H1 (cell line): ENCODE results near the gene SNAP25. TPM values are rescaled to one million over a fixed set of nuclear protein-coding genes. Genes with fewer than 3 reads are reported as not detected.

Experiments
- CTCF ChIA-PET: fragments of 300-600 bp; sonication (Branson Sonifier 250); formaldehyde crosslinking; loops from one replicate; lab custom pipeline; 2021; ENCODE audit not compliant: partially characterized antibody; lab: Charles Lee
- POLR2A ChIA-PET: fragments of 300-600 bp; sonication (Branson Sonifier 250); formaldehyde crosslinking; loops from one replicate; lab custom pipeline; 2021; ENCODE audit warnings: inconsistent platforms; ENCODE audit not compliant: partially characterized antibody; lab: Charles Lee
- DNase-seq, 2 experiments: peaks; one replicate each; pipeline versions ENCODE4 v3.0.0 to v3.0.0-alpha.2; 2010 to 2022; ENCODE audit warnings: low spot score in 2 of 2, low read depth in 1 of 2, mixed read lengths in 1 of 2
- FAIRE-seq: peaks from 2 replicates; lab custom pipeline; 2011; peaks lifted over from hg19 to GRCh38; lab: Jason Lieb, UNC
- H2AFZ ChIP-seq: 2 replicates; pipeline ENCODE4 v1.8.1; 2012; ENCODE audit warnings: low read length, inconsistent platforms
- H2AK5ac ChIP-seq: 2 replicates; pipeline ENCODE4 v1.6.1; 2013; ENCODE audit warnings: low read depth, low read length
- H2BK120ac ChIP-seq: replicated peaks from 2 replicates; pipeline ENCODE3; 2013; ENCODE audit warnings: low read depth, low read length, inconsistent platforms
- H2BK12ac ChIP-seq: 2 replicates; pipeline ENCODE4 v1.6.1; 2013; ENCODE audit warnings: low read depth, low read length
- H2BK15ac ChIP-seq: 2 replicates; pipeline ENCODE4 v1.6.1; 2013; ENCODE audit warnings: low read length
- H2BK20ac ChIP-seq: 2 replicates; pipeline ENCODE4 v1.6.1; 2013; ENCODE audit warnings: low read length
- H2BK5ac ChIP-seq: 2 replicates; pipeline ENCODE4 v1.6.1; 2013; ENCODE audit warnings: low read depth, low read length
- H3K14ac ChIP-seq: 2 replicates; pipeline ENCODE4 v1.6.1; 2013; ENCODE audit warnings: inconsistent platforms; ENCODE audit not compliant: insufficient read length
- H3K18ac ChIP-seq: 2 replicates; pipeline ENCODE4 v1.6.1; 2013; ENCODE audit warnings: low read length; ENCODE audit errors: extremely low read depth
- H3K23ac ChIP-seq: 2 replicates; pipeline ENCODE4 v1.6.1; 2013; ENCODE audit warnings: inconsistent platforms; ENCODE audit not compliant: insufficient read length
- H3K23me2 ChIP-seq: 2 replicates; pipeline ENCODE4 v1.6.1; 2013; ENCODE audit warnings: low read depth, low read length
- H3K27ac ChIP-seq: 2 replicates; pipeline ENCODE4 v1.6.1; 2011; ENCODE audit warnings: low read depth, low read length, inconsistent platforms
- H3K27me3 ChIP-seq, 4 experiments: replicated peaks in 1 of 4; 1 replicate in 1 of 4; 2 replicates in 3 of 4; pipeline versions ENCODE4 v1.6.1 to v1.8.1; 2011 to 2013; ENCODE audit warnings: low read length in 3 of 4, mild to moderate bottlenecking in 3 of 4, inconsistent platforms in 2 of 4, mixed read lengths in 2 of 4, moderate library complexity in 1 of 4; ENCODE audit not compliant: control insufficient read depth in 3 of 4, insufficient read depth in 3 of 4; ENCODE audit errors: extremely low read depth in 1 of 4
- H3K36me3 ChIP-seq, 4 experiments: 2 replicates each; pipeline versions ENCODE4 v1.6.1 to v1.8.1; 2011 to 2013; ENCODE audit warnings: mild to moderate bottlenecking in 4 of 4, low read length in 3 of 4, moderate library complexity in 2 of 4, control low read depth in 1 of 4, inconsistent platforms in 1 of 4; ENCODE audit not compliant: insufficient read depth in 4 of 4, control insufficient read depth in 2 of 4
- H3K4ac ChIP-seq: replicated peaks from 2 replicates; pipeline ENCODE3; 2013; ENCODE audit warnings: low read length, low read depth, mixed read lengths, inconsistent platforms; ENCODE audit not compliant: insufficient read length
- H3K4me1 ChIP-seq, 4 experiments: replicated peaks in 1 of 4; 1 replicate in 1 of 4; 2 replicates in 3 of 4; pipeline versions ENCODE4 v1.6.1 to v1.8.1; 2011 to 2013; ENCODE audit warnings: low read length in 3 of 4, inconsistent platforms in 2 of 4, mixed read lengths in 1 of 4; ENCODE audit not compliant: insufficient read depth in 4 of 4, control insufficient read depth in 3 of 4
- H3K4me2 ChIP-seq, 2 experiments: 2 replicates each; pipeline versions ENCODE4 v1.6.1 to v1.8.1; 2011 to 2013; ENCODE audit warnings: low read depth in 2 of 2, low read length in 2 of 2, control low read depth in 1 of 2, inconsistent platforms in 1 of 2, mild to moderate bottlenecking in 1 of 2; ENCODE audit not compliant: insufficient read depth in 1 of 2
- H3K4me3 ChIP-seq, 4 experiments: fragments of 200-600, 300-600 bp in 1 of 4; sonication (generic), shearing (Covaris generic), sonication (Bioruptor Twin) in 1 of 4; 2 replicates each; pipeline versions ENCODE4 v1.5.1 to v1.8.1; 2011 to 2016; ENCODE audit warnings: low read length in 4 of 4, low read depth in 3 of 4, control low read depth in 2 of 4, inconsistent platforms in 2 of 4, mild to moderate bottlenecking in 2 of 4, mixed read lengths in 1 of 4, moderate library complexity in 1 of 4; ENCODE audit not compliant: insufficient read depth in 2 of 4; ENCODE audit errors: extremely low read depth in 1 of 4
- H3K56ac ChIP-seq: replicated peaks from 2 replicates; pipeline ENCODE3; 2013; ENCODE audit warnings: low read depth, mild to moderate bottlenecking, mixed read lengths, low read length, inconsistent platforms; ENCODE audit not compliant: insufficient read length
- H3K79me1 ChIP-seq: 2 replicates; pipeline ENCODE4 v1.6.1; 2013; ENCODE audit warnings: low read depth, low read length, control low read depth
- H3K79me2 ChIP-seq, 2 experiments: 2 replicates each; pipeline versions ENCODE4 v1.6.1 to v1.8.1; 2012 to 2013; ENCODE audit warnings: low read length in 2 of 2, mild to moderate bottlenecking in 2 of 2, inconsistent platforms in 1 of 2; ENCODE audit not compliant: insufficient read depth in 2 of 2, control insufficient read depth in 1 of 2
- H3K9ac ChIP-seq, 4 experiments: replicated peaks in 1 of 4; 1 replicate in 1 of 4; 2 replicates in 3 of 4; pipeline versions ENCODE4 v1.6.1 to v1.8.1; 2011 to 2013; ENCODE audit warnings: low read depth in 3 of 4, low read length in 3 of 4, control low read depth in 2 of 4, mild to moderate bottlenecking in 2 of 4, moderate library complexity in 2 of 4, inconsistent platforms in 1 of 4; ENCODE audit errors: extremely low read depth in 1 of 4
- H3K9me3 ChIP-seq, 2 experiments: 2 replicates each; pipeline versions ENCODE4 v1.6.1 to v1.8.1; 2012 to 2013; ENCODE audit warnings: mild to moderate bottlenecking in 2 of 2, moderate library complexity in 2 of 2, control low read depth in 1 of 2, inconsistent platforms in 1 of 2, low read depth in 1 of 2, low read length in 1 of 2, mixed read lengths in 1 of 2; ENCODE audit not compliant: insufficient read depth in 2 of 2
- H4K20me1 ChIP-seq, 2 experiments: replicated peaks in 1 of 2; 2 replicates each; pipeline versions ENCODE3 to v1.8.1; 2011 to 2013; ENCODE audit warnings: inconsistent platforms in 2 of 2, low read length in 2 of 2, mild to moderate bottlenecking in 1 of 2; ENCODE audit not compliant: insufficient read depth in 2 of 2, control insufficient read depth in 1 of 2
- H4K5ac ChIP-seq: 2 replicates; pipeline ENCODE4 v1.6.1; 2013; ENCODE audit warnings: low read length, low read depth, mixed read lengths, inconsistent platforms; ENCODE audit not compliant: insufficient read length
- H4K8ac ChIP-seq: 2 replicates; pipeline ENCODE4 v1.8.0; 2013; ENCODE audit warnings: mild to moderate bottlenecking, moderate library complexity, low read length, inconsistent platforms; ENCODE audit not compliant: insufficient read depth; ENCODE audit errors: extremely low read depth
- H4K91ac ChIP-seq: replicated peaks from 2 replicates; pipeline ENCODE3; 2013; ENCODE audit warnings: low read length, mixed read lengths, inconsistent platforms; ENCODE audit not compliant: insufficient read length
- GABPA ChIP-seq: IDR thresholded peaks from 2 replicates; pipeline ENCODE4 v1.6.1; 2011; ENCODE audit warnings: mild to moderate bottlenecking, low read length, moderate library complexity, borderline replicate concordance; ENCODE audit not compliant: insufficient read depth
- JUND ChIP-seq: IDR thresholded peaks from 2 replicates; pipeline ENCODE4 v1.6.1; 2011; ENCODE audit warnings: mild to moderate bottlenecking, improper control_type of control experiment, low read length
- NANOG ChIP-seq: IDR thresholded peaks from 2 replicates; pipeline ENCODE4 v1.6.1; 2011; ENCODE audit warnings: low read length, low read depth, mild to moderate bottlenecking, inconsistent platforms; ENCODE audit not compliant: insufficient read depth, poor library complexity, severe bottlenecking
- SRF ChIP-seq: IDR thresholded peaks from 2 replicates; pipeline ENCODE4 v1.6.1; 2011; ENCODE audit warnings: mild to moderate bottlenecking, low read depth, low read length, moderate library complexity
- TBP ChIP-seq: IDR thresholded peaks from 2 replicates; pipeline ENCODE4 v1.6.1; 2011; ENCODE audit warnings: low read depth, low read length, improper control_type of control experiment
- WGBS, 2 experiments: shearing (Covaris generic) in 1 of 2; methylation state at CpG; one replicate each; pipeline versions ENCODE4 v1.1.6 to v1.1.7; 2013 to 2015; ENCODE audit warnings: low lambda C conversion rate in 2 of 2, mixed read lengths in 2 of 2, inconsistent platforms in 1 of 2, low coverage in 1 of 2, missing lambda C conversion rate in 1 of 2; ENCODE audit not compliant: insufficient replicate concordance in 2 of 2, insufficient coverage in 1 of 2, insufficient read length in 1 of 2; ENCODE audit errors: extremely low coverage in 1 of 2, missing lambda C conversion rate in 1 of 2; 5-methylcytosine and 5-hydroxymethylcytosine counted together
- polyA plus RNA-seq, 7 experiments: library from polyadenylated mRNA; depleted of rRNA in 3 of 7; stranded (reverse) in 5 of 7; unstranded in 2 of 7; fragments of >200 nt in 5 of 7; fragments of 200-250 nt in 2 of 7; gene quantifications; 1 replicate in 5 of 7; 2 replicates in 1 of 7; 4 replicates in 1 of 7; pipeline versions ENCODE4 v1.2.1 to v1.2.3, GENCODE V29; 2011 to 2013; ENCODE audit warnings: missing spikeins in 2 of 7, mixed read lengths in 2 of 7
- total RNA-seq: library from RNA; stranded (reverse); fragmentation: NEBNext Ultra II Directional; extraction: Animal tissue kit (Norgen Biotek cat#: 25700); gene quantifications from 2 replicates; pipeline ENCODE4 v1.2.1, GENCODE V29; 2021
- TF ChIP-seq, protein P1 (sequence below): IDR thresholded peaks from 2 replicates; pipeline ENCODE4 v1.6.1; 2012; ENCODE audit warnings: inconsistent platforms
- TF ChIP-seq, protein P2 (sequence below): IDR thresholded peaks from 2 replicates; pipeline ENCODE4 v1.6.1; 2011; ENCODE audit warnings: low read depth, mild to moderate bottlenecking, low read length; ENCODE audit not compliant: insufficient read depth

The SNAP25 gene
- total and polyA plus RNA-seq, 2 of the 8 experiments (the other 6 are each of a cell fraction or from before 2014, with no cell fraction given): 0.51 to 0.52 TPM

DNA sequence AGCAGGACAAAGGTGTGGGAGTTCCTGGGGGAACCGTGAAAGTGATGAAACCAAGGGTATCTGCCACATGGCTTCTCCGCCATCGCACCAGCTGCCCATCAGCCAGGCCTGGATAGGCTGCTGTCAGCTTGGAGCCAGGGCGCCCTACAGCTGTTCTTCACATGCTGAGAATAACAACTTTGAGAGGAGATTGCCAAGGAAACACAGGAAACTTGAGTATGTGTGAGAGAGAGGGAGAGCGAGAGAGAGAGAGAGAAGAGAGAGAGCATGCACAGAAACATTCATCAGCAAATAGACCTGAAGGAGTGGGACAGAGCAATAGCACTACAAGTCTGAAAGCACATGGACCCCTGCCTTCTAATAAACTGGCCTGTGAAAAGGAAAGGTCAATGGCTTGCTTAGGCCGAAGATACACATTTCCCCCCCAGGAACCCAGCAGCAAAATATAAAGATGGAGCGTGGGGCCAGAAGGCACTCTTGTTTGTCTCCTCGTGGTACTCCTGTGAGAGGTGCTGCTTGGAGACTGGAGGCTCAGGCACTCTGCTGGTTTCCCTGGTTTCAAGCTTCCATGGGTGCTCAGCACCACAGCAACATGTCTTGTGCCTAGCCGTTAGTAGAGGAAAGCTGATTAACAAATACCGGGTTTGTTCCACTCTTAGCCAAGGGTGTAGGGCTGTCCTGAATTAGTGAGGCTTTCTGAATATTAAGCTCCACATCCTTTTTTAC, 53.0 kb downstream of the SNAP25 start:
- CTCF ChIA-PET: no interaction called here
- WGBS, 2 experiments: 80% methylated on average over 10 of the region's 10 CpGs; no CpG with 5 or more reads in 1 of the 2 experiments
- H3K14ac ChIP-seq: no peak overlapping the region

More for the DNA sequence above, 53.0 kb downstream of the SNAP25 start:
- Histone ChIP-seq H2BK15ac (no peak overlapping the region), H3K4ac (no peak overlapping the region), H3K23ac (no peak overlapping the region), H2BK12ac (no peak overlapping the region), H3K56ac (no peak overlapping the region), H2BK5ac (no peak overlapping the region), H3K27ac (no peak overlapping the region), H3K23me2 (no peaks in the 10 kb centered on the region), H3K27me3 (no peaks in the 10 kb centered on the region), H3K4me1 (no peaks in the 10 kb centered on the region), H2AFZ (no peak overlapping the region; the same call in 1 of the 2 replicates), H2BK120ac (no peak overlapping the region), H3K9me3 (no peaks in the 10 kb centered on the region), H4K8ac (no peak overlapping the region), H3K79me2 (no peaks in the 10 kb centered on the region), H3K9ac (no peak overlapping the region), H3K79me1 (no peaks in the 10 kb centered on the region), H2AK5ac (no peak overlapping the region), H3K36me3 (no peaks in the 10 kb centered on the region), H3K4me3 (no peak overlapping the region), H2BK20ac (no peak overlapping the region), H3K18ac (no peak overlapping the region), H3K4me2 (no peak overlapping the region), H4K20me1 (no peaks in the 10 kb centered on the region), H4K5ac (no peak overlapping the region), H4K91ac (no peak overlapping the region)
- DNase-seq: no peak
- POLR2A ChIA-PET: interaction anchor here (0.6 kb wide), 1 partner anchor 87 kb away, joined by 3 read pairs; no protein-coding TSS in a partner anchor
- TF ChIP-seq JUND: no peak
- TF ChIP-seq SRF: no peak
- TF ChIP-seq NANOG: no peak
- TF ChIP-seq, protein P1, sequence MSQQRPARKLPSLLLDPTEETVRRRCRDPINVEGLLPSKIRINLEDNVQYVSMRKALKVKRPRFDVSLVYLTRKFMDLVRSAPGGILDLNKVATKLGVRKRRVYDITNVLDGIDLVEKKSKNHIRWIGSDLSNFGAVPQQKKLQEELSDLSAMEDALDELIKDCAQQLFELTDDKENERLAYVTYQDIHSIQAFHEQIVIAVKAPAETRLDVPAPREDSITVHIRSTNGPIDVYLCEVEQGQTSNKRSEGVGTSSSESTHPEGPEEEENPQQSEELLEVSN: no peak
- TF ChIP-seq GABPA: no peak
- no peak for TF ChIP-seq TBP
- TF ChIP-seq, protein P2, sequence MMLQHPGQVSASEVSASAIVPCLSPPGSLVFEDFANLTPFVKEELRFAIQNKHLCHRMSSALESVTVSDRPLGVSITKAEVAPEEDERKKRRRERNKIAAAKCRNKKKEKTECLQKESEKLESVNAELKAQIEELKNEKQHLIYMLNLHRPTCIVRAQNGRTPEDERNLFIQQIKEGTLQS: no peak
- FAIRE-seq: no peak
